ENCODE measurements around the gene GDF9. TPM values are rescaled to one million over a fixed set of nuclear protein-coding genes. Genes with fewer than 3 reads are reported as not detected.

GDF9 gene
- total and polyA plus RNA-seq, 2 donors (not counting 3 experiments of a cell fraction or from before 2014, with no cell fraction given) = 0.07 TPM; not detected in 1

GRCh38 chr5:132871459-132872284, 5.4 kb upstream of the GDF9 start:
- POLR2A ChIA-PET = interaction anchor here (0.6 kb wide), 1 partner anchor 91 kb away, joined by 5 read pairs; no protein-coding TSS in a partner anchor
- CTCF ChIA-PET = interaction anchor here (1.3 to 3.3 kb wide), 3 partner anchors 12 to 42 kb away, joined by 5 to 16 read pairs (median 8); partner anchors contain the start of gene SHROOM1
- H3K36me3 ChIP-seq (ENCODE audit: control insufficient read depth in 2 of 2, extremely low read depth in 1 of 2, insufficient read depth in 2 of 2, low read length in 2 of 2) = peaks cover 2 to 3% of the 10 kb centered on the region in 2 experiments
- H3K4me2 ChIP-seq (ENCODE audit: insufficient read depth, low read length) = no peak overlapping the region
- no peaks in the 10 kb centered on the region for H3K9me3 ChIP-seq (replicated peaks; ENCODE audit: control insufficient read depth, insufficient read depth, low read length)
- H3K27ac ChIP-seq (ENCODE audit: insufficient read depth, low read depth, low read length) = no peak overlapping the region
- H3K4me3 ChIP-seq (replicated peaks in 1 of 3; ENCODE audit: insufficient read depth in 1 of 3, low read depth in 1 of 3, low read length in 3 of 3) = no peak overlapping the region
- H2AFZ ChIP-seq (ENCODE audit: low read depth, low read length) = no peak overlapping the region
- no peaks in the 10 kb centered on the region for H3K9me1 ChIP-seq (replicated peaks; ENCODE audit: control insufficient read depth, extremely low read depth, insufficient read depth, low read length)
- DNase-seq (ENCODE audit: low read depth, low spot score) (no peak), FAIRE-seq (no peak)
- H3K79me2 ChIP-seq (ENCODE audit: control insufficient read depth, insufficient read depth, low read length) = peaks cover 10% of the 10 kb centered on the region
- no peaks in the 10 kb centered on the region for H3K27me3 ChIP-seq (ENCODE audit: control insufficient read depth in 2 of 2, insufficient read depth in 2 of 2, low read length in 2 of 2)
- no TSS peak for BruUV-seq (replicated peaks)
- peaks cover 8% of the 10 kb centered on the region for H3K4me1 ChIP-seq (ENCODE audit: control insufficient read depth, extremely low read depth, insufficient read depth, low read length)
- H3K9ac ChIP-seq (replicated peaks; ENCODE audit: extremely low read depth, insufficient read depth, low read length) = no peak overlapping the region
- intact Hi-C loops (cut with micrococcal nuclease) (no loop called here), dilution Hi-C loops (cut with MboI; ENCODE audit: extremely low pct_ligation_motif_present, low sequenced_read_pairs) (no loop called here)
- TF ChIP-seq GATA2 (IDR thresholded peaks at IDR 0.05; ENCODE audit: insufficient read depth, insufficient read length, low read depth, low read length) (no peak), JUN (IDR thresholded peaks at IDR 0.05; ENCODE audit: borderline replicate concordance, insufficient read depth, insufficient read length, low read depth) (no peak), POLR2A (IDR thresholded peaks at IDR 0.05; ENCODE audit: low read depth, low read length) (no peak), FOS (IDR thresholded peaks at IDR 0.05; ENCODE audit: borderline replicate concordance, insufficient read depth, low read length) (no peak), MAX (IDR thresholded peaks at IDR 0.05; ENCODE audit: insufficient read depth, insufficient read length) (no peak)
- no peaks in the 10 kb centered on the region for H4K20me1 ChIP-seq (replicated peaks; ENCODE audit: control insufficient read depth, extremely low read depth, insufficient read depth, low read length)

GRCh38 chr5:132870801-132871200, 4.5 kb upstream of the GDF9 start:
- H3K79me2 ChIP-seq (ENCODE audit: control insufficient read depth, insufficient read depth, low read length) = peaks cover 10% of the 10 kb centered on the region
- ChIA-PET CTCF (interaction anchor here (0.9 kb wide), 1 partner anchor 12 kb away, joined by 3 read pairs; no protein-coding TSS in a partner anchor), POLR2A (no interaction called here)
- no peaks in the 10 kb centered on the region for H3K9me1 ChIP-seq (replicated peaks; ENCODE audit: control insufficient read depth, extremely low read depth, insufficient read depth, low read length)
- FAIRE-seq = no peak
- H3K4me3 ChIP-seq (replicated peaks in 1 of 3; ENCODE audit: insufficient read depth in 1 of 3, low read depth in 1 of 3, low read length in 3 of 3) = no peak overlapping the region
- intact Hi-C loops (cut with micrococcal nuclease) (no loop called here), dilution Hi-C loops (cut with MboI; ENCODE audit: extremely low pct_ligation_motif_present, low sequenced_read_pairs) (no loop called here)
- no peak overlapping the region for H3K9ac ChIP-seq (replicated peaks; ENCODE audit: extremely low read depth, insufficient read depth, low read length)
- H2AFZ ChIP-seq (ENCODE audit: low read depth, low read length) = no peak overlapping the region
- H3K27ac ChIP-seq (ENCODE audit: insufficient read depth, low read depth, low read length) = no peak overlapping the region
- BruUV-seq (replicated peaks) = no TSS peak
- TF ChIP-seq GATA2 (IDR thresholded peaks at IDR 0.05; ENCODE audit: insufficient read depth, insufficient read length, low read depth, low read length) (no peak), JUN (IDR thresholded peaks at IDR 0.05; ENCODE audit: borderline replicate concordance, insufficient read depth, insufficient read length, low read depth) (no peak)
- DNase-seq (ENCODE audit: low read depth, low spot score) = no peak
- no peaks in the 10 kb centered on the region for H4K20me1 ChIP-seq (replicated peaks; ENCODE audit: control insufficient read depth, extremely low read depth, insufficient read depth, low read length)
- no peaks in the 10 kb centered on the region for H3K9me3 ChIP-seq (replicated peaks; ENCODE audit: control insufficient read depth, insufficient read depth, low read length)
- no peak overlapping the region for H3K4me2 ChIP-seq (ENCODE audit: insufficient read depth, low read length)
- peaks cover 9% of the 10 kb centered on the region for H3K4me1 ChIP-seq (ENCODE audit: control insufficient read depth, extremely low read depth, insufficient read depth, low read length)
- peaks cover 2 to 3% of the 10 kb centered on the region in 2 experiments for H3K36me3 ChIP-seq (ENCODE audit: control insufficient read depth in 2 of 2, extremely low read depth in 1 of 2, insufficient read depth in 2 of 2, low read length in 2 of 2)
- no peaks in the 10 kb centered on the region for H3K27me3 ChIP-seq (ENCODE audit: control insufficient read depth in 2 of 2, insufficient read depth in 2 of 2, low read length in 2 of 2)

All from endothelial cell of umbilical vein (primary cell).